Measurements from ENCODE around the gene SEC22C.
A peak's percentile ranks its signal among the peaks of the same experiment; 100 is the strongest.
"Not testable (repeated sequence)": the region's sequence is repeated elsewhere in the genome, so short reads cannot be mapped to it uniquely, and the experiment has no call there.

The SEC22C gene

DNA sequence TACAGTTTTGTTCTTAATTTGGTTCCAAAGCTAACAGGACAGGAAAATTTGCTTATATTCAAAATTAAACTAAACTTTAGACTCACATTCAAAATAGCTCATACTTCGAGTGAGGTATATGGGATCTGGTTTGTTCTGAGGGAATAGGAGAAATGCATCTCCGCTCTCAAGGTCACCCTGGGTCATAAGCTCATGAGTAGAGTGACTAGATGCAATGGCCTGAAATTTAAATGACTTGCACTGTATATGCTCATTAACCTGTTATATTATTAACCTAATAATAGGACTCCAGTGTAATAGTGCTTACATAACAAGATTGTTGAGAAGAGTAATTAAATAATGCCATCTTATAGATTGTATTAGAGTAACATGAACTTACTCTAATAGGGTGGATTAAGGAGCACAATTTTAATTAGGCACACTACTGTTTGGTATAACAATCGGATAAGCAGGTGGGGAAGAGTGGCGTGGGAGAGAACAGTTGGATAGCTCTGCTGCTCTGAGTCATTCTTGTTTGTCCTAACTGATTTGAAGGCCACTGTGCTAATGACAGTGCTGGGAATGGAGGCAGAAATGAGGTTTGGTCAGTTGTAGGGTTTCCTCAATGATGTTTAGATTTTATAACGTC is 23.9 kb upstream of the SEC22C start:
- peak in 1 of 2 donors; percentile 28 for DNase-seq (ENCODE audit: low read depth in 2 of 2)

GRCh38 chr3:42602961-42603360 is 21.2 kb upstream of the SEC22C start:
- H3K4me3 ChIP-seq (replicated peaks in 1 of 2; ENCODE audit: low read depth in 2 of 2, low read length in 2 of 2), result no peak overlapping the region
- no peak for TF ChIP-seq CTCF (IDR thresholded peaks at IDR 0.05; ENCODE audit: low read depth, low read length)
- DNase-seq (ENCODE audit: low read depth in 2 of 2), result no peak

More for the DNA sequence above, 23.9 kb upstream of the SEC22C start:
- H3K4me3 ChIP-seq (replicated peaks in 1 of 2; ENCODE audit: low read depth in 2 of 2, low read length in 2 of 2), result no peak overlapping the region
- no peak for TF ChIP-seq CTCF (IDR thresholded peaks at IDR 0.05; ENCODE audit: low read depth, low read length)

- peak in 1 of 2 donors; percentile 21 for DNase-seq (ENCODE audit: low read depth in 2 of 2)
- TF ChIP-seq CTCF (IDR thresholded peaks at IDR 0.05; ENCODE audit: low read depth, low read length), result peak; percentile 1
- peak overlapping the region; percentile 14 to 83 for H3K4me3 ChIP-seq (replicated peaks in 1 of 2; ENCODE audit: low read depth in 2 of 2, low read length in 2 of 2)
These were observed 20.3 kb upstream of the SEC22C start for GRCh38 chr3:42601896-42602581.

DNA sequence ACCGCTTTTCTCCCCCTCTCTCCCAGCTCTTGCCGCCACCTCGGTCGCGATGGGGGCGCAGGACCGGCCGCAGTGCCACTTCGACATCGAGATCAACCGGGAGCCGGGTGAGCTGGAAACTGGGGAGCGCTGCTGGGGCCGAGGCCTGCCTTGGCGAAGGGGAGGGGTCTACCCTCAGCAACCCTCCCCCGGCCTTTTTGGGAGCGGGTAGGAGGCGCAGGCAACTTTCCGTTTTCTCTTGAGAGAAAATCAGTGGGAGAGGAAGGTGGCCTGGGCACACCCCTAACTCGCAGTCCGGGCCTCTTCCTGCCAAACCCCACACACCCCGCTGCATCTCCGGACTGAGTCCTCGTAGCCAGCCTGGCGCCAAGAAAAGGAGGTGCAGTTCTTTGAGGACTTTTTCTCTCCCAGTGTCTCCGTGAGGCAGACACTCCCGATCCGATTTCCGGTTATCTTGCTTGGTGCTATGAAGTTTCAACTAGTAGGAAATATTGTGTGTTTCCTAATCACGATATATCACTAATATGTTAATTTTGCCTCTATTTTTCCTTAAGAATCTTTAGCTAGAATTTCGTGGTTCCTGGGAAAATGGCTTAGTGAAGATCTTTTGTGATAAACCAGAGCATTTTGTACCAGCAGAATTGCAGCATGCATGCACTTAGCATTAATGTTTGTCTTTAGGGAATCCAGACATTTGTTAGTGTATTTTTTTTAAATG is 19.4 kb upstream of the SEC22C start:
- H3K4me3 ChIP-seq (replicated peaks in 1 of 2; ENCODE audit: low read depth in 2 of 2, low read length in 2 of 2), result peak overlapping the region; percentile 83 to 94
- peak; percentile 69 to 70 for DNase-seq (ENCODE audit: low read depth in 2 of 2)
- peak; percentile 24 for TF ChIP-seq CTCF (IDR thresholded peaks at IDR 0.05; ENCODE audit: low read depth, low read length)

- peak; percentile 98 for DNase-seq (ENCODE audit: low read depth in 2 of 2)
- no peak for TF ChIP-seq CTCF (IDR thresholded peaks at IDR 0.05; ENCODE audit: low read depth, low read length)
- peak within 1 kb of the TSS; percentile 83 to 94 for H3K4me3 ChIP-seq (replicated peaks in 1 of 2; ENCODE audit: low read depth in 2 of 2, low read length in 2 of 2)
These were observed 18.6 kb upstream of the SEC22C start, which contains the start of gene NKTR for GRCh38 chr3:42600111-42600957. Gene NKTR, plus strand, starts transcription at chr3:42600686. Its CDS starts 321 bp downstream, at chr3:42601007.

DNA sequence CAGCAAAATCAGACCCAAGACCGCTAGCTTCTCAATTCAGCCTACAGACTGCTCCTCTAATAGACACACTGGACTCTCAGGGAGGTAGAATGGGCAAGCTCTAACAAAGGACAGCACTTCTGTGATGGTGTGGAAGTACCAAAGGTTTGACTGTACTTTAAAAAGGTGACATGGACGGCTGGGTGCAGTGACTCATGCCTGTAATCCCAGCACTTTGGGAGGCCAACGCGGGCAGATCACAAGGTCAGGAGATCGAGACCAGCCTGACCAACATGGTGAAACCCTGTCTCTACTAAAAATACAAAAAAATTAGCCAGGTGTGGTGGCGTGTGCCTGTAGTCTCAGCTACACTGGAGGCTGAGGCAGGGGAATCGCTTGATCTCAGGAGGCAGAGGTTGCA is 15.3 kb upstream of the SEC22C start:
- not testable (repeated sequence) for H3K4me3 ChIP-seq (replicated peaks in 1 of 2; ENCODE audit: low read depth in 2 of 2, low read length in 2 of 2); DNase-seq (ENCODE audit: low read depth in 2 of 2)

Data from cardiac fibroblast (primary cell).